ENCODE results near the gene APBA2.

APBA2 gene

GRCh38 chr15:29045717-29046116 is 159.9 kb downstream of the APBA2 start:
- TF ChIP-seq, protein P1, sequence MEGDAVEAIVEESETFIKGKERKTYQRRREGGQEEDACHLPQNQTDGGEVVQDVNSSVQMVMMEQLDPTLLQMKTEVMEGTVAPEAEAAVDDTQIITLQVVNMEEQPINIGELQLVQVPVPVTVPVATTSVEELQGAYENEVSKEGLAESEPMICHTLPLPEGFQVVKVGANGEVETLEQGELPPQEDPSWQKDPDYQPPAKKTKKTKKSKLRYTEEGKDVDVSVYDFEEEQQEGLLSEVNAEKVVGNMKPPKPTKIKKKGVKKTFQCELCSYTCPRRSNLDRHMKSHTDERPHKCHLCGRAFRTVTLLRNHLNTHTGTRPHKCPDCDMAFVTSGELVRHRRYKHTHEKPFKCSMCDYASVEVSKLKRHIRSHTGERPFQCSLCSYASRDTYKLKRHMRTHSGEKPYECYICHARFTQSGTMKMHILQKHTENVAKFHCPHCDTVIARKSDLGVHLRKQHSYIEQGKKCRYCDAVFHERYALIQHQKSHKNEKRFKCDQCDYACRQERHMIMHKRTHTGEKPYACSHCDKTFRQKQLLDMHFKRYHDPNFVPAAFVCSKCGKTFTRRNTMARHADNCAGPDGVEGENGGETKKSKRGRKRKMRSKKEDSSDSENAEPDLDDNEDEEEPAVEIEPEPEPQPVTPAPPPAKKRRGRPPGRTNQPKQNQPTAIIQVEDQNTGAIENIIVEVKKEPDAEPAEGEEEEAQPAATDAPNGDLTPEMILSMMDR (IDR thresholded peaks at IDR 0.05; ENCODE audit: low read depth, low read length, missing control alignments): no peak
- no peak overlapping the region for H3K4me3 ChIP-seq (ENCODE audit: low read depth, low read length)
- no peak for DNase-seq (ENCODE audit: low read depth)

DNA sequence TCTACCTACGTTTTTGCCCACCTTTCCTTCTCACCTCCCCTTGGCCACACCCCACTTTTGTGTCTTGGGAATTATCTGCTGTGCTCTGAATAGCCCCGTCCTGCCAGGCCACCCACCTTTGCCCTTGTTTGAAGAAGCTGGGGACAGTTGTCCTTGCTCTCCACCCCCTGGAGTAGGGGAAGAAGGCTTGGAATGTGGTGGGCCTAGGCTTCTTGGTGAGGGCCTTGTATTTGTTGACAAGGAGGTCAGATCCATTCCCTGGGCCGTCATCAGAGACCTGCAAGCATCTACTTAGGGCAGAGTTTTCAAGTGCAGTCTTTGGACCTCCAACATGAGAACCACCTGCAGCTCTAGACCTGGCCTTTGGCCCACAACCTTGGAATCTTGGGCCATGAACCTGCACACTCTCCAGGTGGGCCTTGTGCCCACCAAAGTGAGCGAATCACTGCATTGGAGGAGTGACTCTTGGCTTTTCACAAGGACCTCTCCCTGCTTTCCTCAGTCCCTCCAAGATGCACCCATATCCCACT is 160.6 kb downstream of the APBA2 start:
- TF ChIP-seq, protein P1 (IDR thresholded peaks at IDR 0.05; ENCODE audit: low read depth, low read length, missing control alignments): no peak
- no peak overlapping the region for H3K4me3 ChIP-seq (ENCODE audit: low read depth, low read length)

DNA sequence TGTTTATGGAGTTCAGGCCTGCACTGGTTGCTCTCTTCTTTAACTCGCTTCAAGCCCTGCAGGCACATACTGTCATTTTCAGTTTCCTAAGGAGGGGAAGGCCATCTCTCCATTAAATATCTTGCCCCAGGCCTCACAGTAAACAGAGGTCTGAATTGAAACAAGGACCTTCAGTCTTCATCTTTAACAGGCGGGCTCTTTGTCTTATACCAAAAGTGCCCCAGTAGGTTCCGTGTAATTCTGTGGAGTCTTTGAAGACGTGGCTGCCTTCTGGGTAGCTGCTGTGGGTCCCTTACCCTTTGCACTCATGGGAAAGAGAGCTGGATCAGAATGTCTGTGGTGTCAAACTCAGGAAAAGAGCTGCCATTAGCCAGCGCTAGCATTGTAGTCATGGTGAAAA is 161.2 kb downstream of the APBA2 start:
- no peak overlapping the region for H3K4me3 ChIP-seq (ENCODE audit: low read depth, low read length)
- TF ChIP-seq, protein P1 (IDR thresholded peaks at IDR 0.05; ENCODE audit: low read depth, low read length, missing control alignments): no peak
- no peak for DNase-seq (ENCODE audit: low read depth)

More for the DNA sequence above, 160.6 kb downstream of the APBA2 start:
- no peak for DNase-seq (ENCODE audit: low read depth)

- H3K4me3 ChIP-seq (ENCODE audit: low read depth, low read length): no peak overlapping the region
- no peak for DNase-seq (ENCODE audit: low read depth)
- TF ChIP-seq, protein P1 (IDR thresholded peaks at IDR 0.05; ENCODE audit: low read depth, low read length, missing control alignments): no peak
Observed at GRCh38 chr15:29048011-29048410, 162.2 kb downstream of the APBA2 start.

- TF ChIP-seq, protein P1 (IDR thresholded peaks at IDR 0.05; ENCODE audit: low read depth, low read length, missing control alignments): no peak
- DNase-seq (ENCODE audit: low read depth): no peak
- H3K4me3 ChIP-seq (ENCODE audit: low read depth, low read length): no peak overlapping the region
Observed at GRCh38 chr15:29050870-29051269, 165.1 kb downstream of the APBA2 start.

DNA sequence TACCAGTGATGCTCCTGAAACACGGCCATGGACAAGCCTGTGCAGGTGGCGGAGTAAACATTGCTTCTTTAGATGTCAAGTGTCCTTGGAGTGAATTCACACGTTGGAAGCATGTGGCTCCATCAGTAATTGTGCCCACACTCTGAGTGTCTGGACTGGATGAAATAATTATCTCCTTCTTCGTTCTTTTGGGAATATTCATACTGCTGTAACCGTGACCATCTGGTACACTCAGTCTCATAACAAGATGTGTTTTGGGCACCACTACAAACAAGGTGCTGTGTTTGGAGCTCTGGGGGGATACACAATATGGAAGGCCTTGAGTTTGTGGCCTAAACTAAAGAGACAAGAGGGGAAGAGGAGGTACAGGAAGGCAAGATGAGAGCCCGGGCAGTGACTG is 165.6 kb downstream of the APBA2 start:
- TF ChIP-seq, protein P1 (IDR thresholded peaks at IDR 0.05; ENCODE audit: low read depth, low read length, missing control alignments): no peak
- no peak for DNase-seq (ENCODE audit: low read depth)

DNA sequence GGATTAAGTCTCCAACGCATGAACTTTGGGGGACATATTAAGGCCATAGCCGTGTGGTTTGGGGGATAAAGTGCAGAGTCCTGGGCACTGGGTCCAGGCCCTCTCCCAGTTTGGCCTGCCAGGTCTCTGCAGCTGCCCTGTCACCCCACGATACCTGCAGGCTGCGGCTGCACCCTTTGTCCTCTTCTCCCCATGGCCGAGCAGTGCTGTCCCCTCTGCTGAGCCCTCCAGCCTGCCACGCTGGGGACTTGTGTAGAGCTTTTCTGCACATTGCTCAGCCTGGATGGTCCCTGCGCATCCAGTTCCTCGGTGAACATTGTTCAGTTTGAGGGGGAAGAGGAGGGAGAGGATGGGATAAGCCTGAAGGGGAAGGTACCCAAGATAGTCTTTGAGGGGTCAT is 167.2 kb downstream of the APBA2 start:
- H3K4me3 ChIP-seq (ENCODE audit: low read depth, low read length): no peak overlapping the region
- TF ChIP-seq, protein P1 (IDR thresholded peaks at IDR 0.05; ENCODE audit: low read depth, low read length, missing control alignments): no peak
- DNase-seq (ENCODE audit: low read depth): no peak

More for the DNA sequence above, 165.6 kb downstream of the APBA2 start:
- no peak overlapping the region for H3K4me3 ChIP-seq (ENCODE audit: low read depth, low read length)
